ENCODE data around the gene ACADL. TPM values are rescaled to one million over a fixed set of nuclear protein-coding genes. Genes with fewer than 3 reads are reported as not detected.
A peak's percentile ranks its signal among the peaks of the same experiment; 100 is the strongest.

ACADL gene
- total RNA-seq, 3 donors from 2014 or later, result 0.19 to 0.95 TPM; not detected in 1

DNA sequence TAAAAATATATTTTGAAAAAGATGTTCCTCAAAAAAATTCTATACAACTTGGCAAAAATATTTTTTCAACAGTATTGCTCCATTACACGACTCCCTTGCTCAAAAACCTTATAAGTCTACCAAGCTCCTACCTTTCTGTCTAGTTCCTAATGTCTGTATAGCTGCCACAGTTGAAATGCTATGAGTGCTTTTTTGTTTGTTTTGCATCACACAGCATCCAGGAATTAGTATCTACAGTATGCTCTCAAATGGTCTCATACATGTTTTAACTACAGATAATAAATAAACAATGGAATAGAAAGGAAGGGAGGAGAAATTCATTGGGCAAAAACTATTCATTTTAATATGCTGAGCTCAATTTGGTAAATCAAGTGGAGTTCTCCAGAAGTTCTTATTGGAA, 17.3 kb downstream of the ACADL start:
- DNase-seq, result no peak
- no peaks in the 10 kb centered on the region for H3K9me3 ChIP-seq
- no peak for ATAC-seq
- intact Hi-C loops (cut with DNase I, micrococcal nuclease), result no loop called here
- TF ChIP-seq, protein P1, sequence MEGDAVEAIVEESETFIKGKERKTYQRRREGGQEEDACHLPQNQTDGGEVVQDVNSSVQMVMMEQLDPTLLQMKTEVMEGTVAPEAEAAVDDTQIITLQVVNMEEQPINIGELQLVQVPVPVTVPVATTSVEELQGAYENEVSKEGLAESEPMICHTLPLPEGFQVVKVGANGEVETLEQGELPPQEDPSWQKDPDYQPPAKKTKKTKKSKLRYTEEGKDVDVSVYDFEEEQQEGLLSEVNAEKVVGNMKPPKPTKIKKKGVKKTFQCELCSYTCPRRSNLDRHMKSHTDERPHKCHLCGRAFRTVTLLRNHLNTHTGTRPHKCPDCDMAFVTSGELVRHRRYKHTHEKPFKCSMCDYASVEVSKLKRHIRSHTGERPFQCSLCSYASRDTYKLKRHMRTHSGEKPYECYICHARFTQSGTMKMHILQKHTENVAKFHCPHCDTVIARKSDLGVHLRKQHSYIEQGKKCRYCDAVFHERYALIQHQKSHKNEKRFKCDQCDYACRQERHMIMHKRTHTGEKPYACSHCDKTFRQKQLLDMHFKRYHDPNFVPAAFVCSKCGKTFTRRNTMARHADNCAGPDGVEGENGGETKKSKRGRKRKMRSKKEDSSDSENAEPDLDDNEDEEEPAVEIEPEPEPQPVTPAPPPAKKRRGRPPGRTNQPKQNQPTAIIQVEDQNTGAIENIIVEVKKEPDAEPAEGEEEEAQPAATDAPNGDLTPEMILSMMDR (IDR thresholded peaks at IDR 0.05), result no peak
- H3K36me3 ChIP-seq (ENCODE audit: low read depth), result no peaks in the 10 kb centered on the region
- no peak overlapping the region for H3K4me3 ChIP-seq
- no peaks in the 10 kb centered on the region for H3K4me1 ChIP-seq (ENCODE audit: low read depth)

DNA sequence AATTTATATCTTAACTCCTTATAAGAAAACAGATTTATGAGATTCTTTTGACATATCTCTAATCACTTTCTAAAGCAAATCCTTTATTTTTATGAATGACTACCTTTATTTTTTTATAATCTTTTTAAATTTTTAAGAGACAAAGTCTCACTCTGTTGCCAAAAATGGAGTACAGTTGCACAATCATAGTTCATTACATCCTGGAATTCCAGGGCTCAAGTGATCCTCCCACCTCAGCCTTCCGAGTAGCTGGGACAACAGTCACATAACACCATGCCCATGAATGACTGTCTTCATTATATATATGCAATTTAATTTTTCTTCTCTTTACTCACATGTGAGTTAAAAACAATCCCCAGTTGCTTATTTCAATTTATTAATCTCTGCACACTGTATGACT, 21.7 kb downstream of the ACADL start:
- TF ChIP-seq, protein P1 (IDR thresholded peaks at IDR 0.05), result no peak

DNA sequence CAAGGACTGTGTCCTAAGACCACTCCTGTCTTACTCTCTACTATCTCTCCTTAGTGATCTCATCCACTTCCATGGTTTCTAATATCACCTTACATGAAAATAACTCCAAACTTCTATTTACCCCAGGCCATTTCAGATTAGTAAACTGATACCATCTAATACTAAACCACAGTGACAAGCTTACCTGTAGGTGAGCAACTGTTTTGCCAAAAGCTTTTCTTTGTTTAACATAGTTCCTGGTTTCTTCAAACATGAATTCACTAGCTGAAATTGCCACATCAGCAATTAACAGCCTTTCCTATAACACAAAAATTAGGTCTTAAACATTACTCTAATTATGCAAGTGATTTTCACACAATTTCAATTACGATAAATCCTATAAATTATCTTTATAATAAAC, 22.1 kb downstream of the ACADL start:
- Histone ChIP-seq H3K4me3 (no peak overlapping the region), H3K9me3 (no peaks in the 10 kb centered on the region), H3K36me3 (ENCODE audit: low read depth) (no peaks in the 10 kb centered on the region), H3K4me1 (ENCODE audit: low read depth) (no peaks in the 10 kb centered on the region)
- intact Hi-C loops (cut with DNase I, micrococcal nuclease), result no loop called here
- DNase-seq (no peak), ATAC-seq (no peak)
- TF ChIP-seq, protein P1 (IDR thresholded peaks at IDR 0.05), result no peak

More for the DNA sequence above, 21.7 kb downstream of the ACADL start:
- no peak overlapping the region for H3K4me3 ChIP-seq
- DNase-seq (no peak), ATAC-seq (no peak)
- intact Hi-C loops (cut with DNase I, micrococcal nuclease), result no loop called here
- H3K9me3 ChIP-seq, result no peaks in the 10 kb centered on the region
- H3K4me1 ChIP-seq (ENCODE audit: low read depth), result no peaks in the 10 kb centered on the region
- H3K36me3 ChIP-seq (ENCODE audit: low read depth), result no peaks in the 10 kb centered on the region

DNA sequence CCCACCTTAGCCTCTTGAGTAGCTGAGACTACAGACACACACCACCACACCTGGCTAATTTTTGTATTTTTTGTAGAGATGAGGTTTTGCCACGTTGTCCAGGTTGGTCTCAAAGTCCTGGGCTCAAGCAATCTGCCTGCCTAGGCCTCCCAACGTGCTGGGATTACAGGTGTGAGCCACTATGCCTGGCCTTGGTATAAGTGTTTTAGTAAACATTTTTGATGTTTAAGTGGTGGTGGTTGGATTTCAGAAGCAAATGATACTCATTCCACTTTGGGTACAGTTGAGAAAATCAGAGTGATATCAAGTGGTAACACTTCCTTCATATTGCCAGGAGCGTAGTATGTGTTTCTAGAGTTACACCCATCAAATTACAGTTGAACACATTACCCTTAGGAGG, 25.4 kb downstream of the ACADL start:
- Histone ChIP-seq H3K4me3 (no peak overlapping the region), H3K4me1 (ENCODE audit: low read depth) (no peaks in the 10 kb centered on the region), H3K36me3 (ENCODE audit: low read depth) (no peaks in the 10 kb centered on the region), H3K9me3 (no peaks in the 10 kb centered on the region)
- intact Hi-C loops (cut with DNase I, micrococcal nuclease), result loop anchor here in 1 of 2 donors (5.0 kb wide), 1 partner anchor 223 kb away; no protein-coding TSS in a partner anchor
- TF ChIP-seq, protein P1 (IDR thresholded peaks at IDR 0.05), result no peak
- DNase-seq (no peak), ATAC-seq (no peak)

DNA sequence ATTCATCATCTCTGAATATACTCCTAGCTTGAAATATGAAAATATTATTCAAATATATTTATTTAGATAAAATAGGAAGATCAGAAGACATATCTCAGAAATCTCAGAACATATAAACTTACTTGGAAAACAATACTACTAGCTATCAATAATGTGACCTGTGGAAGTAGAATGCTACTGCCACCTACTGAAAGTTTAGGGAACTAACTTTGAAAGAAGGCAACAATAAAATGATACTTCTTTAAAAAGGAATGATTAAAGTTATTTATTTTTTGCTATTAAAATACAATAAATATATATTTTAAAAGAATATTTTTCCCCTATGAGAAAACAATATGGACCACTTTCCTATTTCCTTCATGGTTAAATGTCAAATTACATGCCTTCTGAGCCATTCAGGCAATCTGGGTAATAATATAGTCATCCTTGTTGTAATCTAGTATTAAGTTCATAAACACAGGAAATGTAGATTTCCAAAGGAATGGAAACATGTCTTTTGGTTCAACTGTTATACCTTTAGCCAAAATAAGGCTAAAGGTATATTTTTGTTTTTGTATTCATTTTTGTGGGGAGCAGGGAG, 26.0 kb downstream of the ACADL start:
- no peak for DNase-seq
- intact Hi-C loops (cut with DNase I, micrococcal nuclease), result loop anchor here in 1 of 2 donors (5.0 kb wide), 1 partner anchor 222 kb away; no protein-coding TSS in a partner anchor
- ATAC-seq, result no peak

More for the DNA sequence above, 26.0 kb downstream of the ACADL start:
- Histone ChIP-seq H3K36me3 (ENCODE audit: low read depth) (no peaks in the 10 kb centered on the region), H3K9me3 (no peaks in the 10 kb centered on the region), H3K4me1 (ENCODE audit: low read depth) (no peaks in the 10 kb centered on the region), H3K4me3 (no peak overlapping the region)
- TF ChIP-seq, protein P1 (IDR thresholded peaks at IDR 0.05), result peak; percentile 43

Measured in mucosa of descending colon (tissue), 3 donors.